GM12878 (cell line): ENCODE results near the gene DCLRE1C. TPM values are rescaled to one million over a fixed set of nuclear protein-coding genes. Genes with fewer than 3 reads are reported as not detected.

Experiments used
- SP1 ChIP-seq: IDR thresholded peaks from one replicate; pipeline ENCODE4 v1.6.1; 2011; ENCODE audit warnings: low read depth, low read length
- ZNF687 ChIP-seq: fragments of 450-650 bp; IDR thresholded peaks from 2 replicates; pipeline ENCODE4 v1.6.1; 2017; ENCODE audit warnings: mild to moderate bottlenecking, moderate library complexity
- polyA plus RNA-seq, 11 experiments: library from polyadenylated mRNA; depleted of rRNA in 4 of 11; unstranded in 6 of 11; stranded (reverse) in 5 of 11; fragments of >200 nt; fragmentation: Nextera tagmentation in 4 of 11; fragmentation: Illumina TruSeq in 1 of 11; extraction: Ambion mirVana in 4 of 11; extraction: Trizol in 1 of 11; gene quantifications; 1 replicate in 1 of 11; 2 replicates in 10 of 11; pipeline versions ENCODE4 v1.2.1 to v1.2.3, GENCODE V29; 2011 to 2016; ENCODE audit warnings: inconsistent platforms in 2 of 11, missing spikeins in 2 of 11, low read depth in 1 of 11
- total RNA-seq, 4 experiments: library from RNA; depleted of rRNA in 3 of 4; stranded (reverse); fragments of >200 nt in 3 of 4; fragmentation: Illumina TruSeq in 1 of 4; extraction: Trizol in 1 of 4; gene quantifications; 2 replicates each; pipeline versions ENCODE4 v1.2.1 to v1.2.3, GENCODE V29; 2013 to 2021

DCLRE1C gene
- total and polyA plus RNA-seq, 10 of the 15 experiments (the other 5 are each of a cell fraction or from before 2014, with no cell fraction given), result 15.7 to 43.4 (median 26.0) TPM

- no peak for TF ChIP-seq ZNF687
- TF ChIP-seq SP1, result no peak
Observed at GRCh38 chr10:14852236-14852635, 101.7 kb downstream of the DCLRE1C start (continued).

Other genes with a start within 250 kb of the DCLRE1C start
Only the 7 nearest of the 10 such genes appear.
- 0.98 and 1.9 TPM in 2 replicates for gene CDNF, start 116.1 kb downstream of the DCLRE1C start, total RNA-seq (2014; rRNA removed)
- gene CDNF, start 116.1 kb downstream of the DCLRE1C start, total RNA-seq (2014; rRNA removed; fragmentation: Illumina TruSeq; extraction: Trizol), result 1.0 and 1.2 TPM in 2 replicates
- 0.43 and 1.0 TPM in 2 replicates for gene CDNF, start 116.1 kb downstream of the DCLRE1C start, total RNA-seq (2021)
- 0.81 TPM in 2 replicates for gene CDNF, start 116.1 kb downstream of the DCLRE1C start, polyA plus RNA-seq (2011; rRNA removed)
- gene CDNF, start 116.1 kb downstream of the DCLRE1C start, polyA plus RNA-seq (2014; fragmentation: Illumina TruSeq; extraction: Trizol), result 0.73 and 2.3 TPM in 2 replicates
- gene CDNF, start 116.1 kb downstream of the DCLRE1C start, polyA plus RNA-seq (2014; fragmentation: Nextera tagmentation; extraction: Ambion mirVana), result under 1 TPM; 0.08 to 0.29 TPM
- 1.2 and 2.7 TPM in 2 replicates for gene CDNF, start 116.1 kb downstream of the DCLRE1C start, polyA plus RNA-seq (2014; rRNA removed)
- under 1 TPM; 0.48 to 0.54 TPM for gene CDNF, start 116.1 kb downstream of the DCLRE1C start, polyA plus RNA-seq (2016; fragmentation: Nextera tagmentation; extraction: Ambion mirVana)
- 28.0 and 30.9 TPM in 2 replicates for gene HSPA14, start 115.8 kb downstream of the DCLRE1C start, total RNA-seq (2014; rRNA removed)
- gene HSPA14, start 115.8 kb downstream of the DCLRE1C start, total RNA-seq (2014; rRNA removed; fragmentation: Illumina TruSeq; extraction: Trizol), result 32.9 and 35.5 TPM in 2 replicates
- gene HSPA14, start 115.8 kb downstream of the DCLRE1C start, total RNA-seq (2021), result 24.5 and 26.6 TPM in 2 replicates
- gene HSPA14, start 115.8 kb downstream of the DCLRE1C start, polyA plus RNA-seq (2011; rRNA removed), result 33.1 and 50.3 TPM in 2 replicates
- 31.3 and 34.6 TPM in 2 replicates for gene HSPA14, start 115.8 kb downstream of the DCLRE1C start, polyA plus RNA-seq (2014; fragmentation: Illumina TruSeq; extraction: Trizol)
- 10 to 100 TPM; 44.1 to 46.4 TPM for gene HSPA14, start 115.8 kb downstream of the DCLRE1C start, polyA plus RNA-seq (2014; fragmentation: Nextera tagmentation; extraction: Ambion mirVana)
- 27.3 and 32.3 TPM in 2 replicates for gene HSPA14, start 115.8 kb downstream of the DCLRE1C start, polyA plus RNA-seq (2014; rRNA removed)
- gene HSPA14, start 115.8 kb downstream of the DCLRE1C start, polyA plus RNA-seq (2016; fragmentation: Nextera tagmentation; extraction: Ambion mirVana), result 10 to 100 TPM; 53.1 to 56.1 TPM
- 22.8 and 27.9 TPM in 2 replicates for gene MSANTD7, start 115.8 kb downstream of the DCLRE1C start, total RNA-seq (2014; rRNA removed)
- gene MSANTD7, start 115.8 kb downstream of the DCLRE1C start, total RNA-seq (2014; rRNA removed; fragmentation: Illumina TruSeq; extraction: Trizol), result 19.3 and 19.7 TPM in 2 replicates
- gene MSANTD7, start 115.8 kb downstream of the DCLRE1C start, total RNA-seq (2021), result 20.1 and 20.6 TPM in 2 replicates
- gene MSANTD7, start 115.8 kb downstream of the DCLRE1C start, polyA plus RNA-seq (2011; rRNA removed), result 13.5 and 15.5 TPM in 2 replicates
- 18.9 and 19.3 TPM in 2 replicates for gene MSANTD7, start 115.8 kb downstream of the DCLRE1C start, polyA plus RNA-seq (2014; fragmentation: Illumina TruSeq; extraction: Trizol)
- 1 to 10 TPM; 3.5 to 4.5 TPM for gene MSANTD7, start 115.8 kb downstream of the DCLRE1C start, polyA plus RNA-seq (2014; fragmentation: Nextera tagmentation; extraction: Ambion mirVana)
- gene MSANTD7, start 115.8 kb downstream of the DCLRE1C start, polyA plus RNA-seq (2014; rRNA removed), result 13.5 and 14.0 TPM in 2 replicates
- 10 to 100 TPM; 17.8 to 19.1 TPM for gene MSANTD7, start 115.8 kb downstream of the DCLRE1C start, polyA plus RNA-seq (2016; fragmentation: Nextera tagmentation; extraction: Ambion mirVana)
- gene SUV39H2, start 75.2 kb downstream of the DCLRE1C start, total RNA-seq (2014; rRNA removed), result 24.3 and 27.6 TPM in 2 replicates
- 32.3 and 32.6 TPM in 2 replicates for gene SUV39H2, start 75.2 kb downstream of the DCLRE1C start, total RNA-seq (2014; rRNA removed; fragmentation: Illumina TruSeq; extraction: Trizol)
- 25.8 and 26.9 TPM in 2 replicates for gene SUV39H2, start 75.2 kb downstream of the DCLRE1C start, total RNA-seq (2021)
- 26.1 and 43.4 TPM in 2 replicates for gene SUV39H2, start 75.2 kb downstream of the DCLRE1C start, polyA plus RNA-seq (2011; rRNA removed)
- gene SUV39H2, start 75.2 kb downstream of the DCLRE1C start, polyA plus RNA-seq (2014; fragmentation: Illumina TruSeq; extraction: Trizol), result 41.1 and 45.0 TPM in 2 replicates
- 10 to 100 TPM; 26.5 to 40.3 TPM for gene SUV39H2, start 75.2 kb downstream of the DCLRE1C start, polyA plus RNA-seq (2014; fragmentation: Nextera tagmentation; extraction: Ambion mirVana)
- gene SUV39H2, start 75.2 kb downstream of the DCLRE1C start, polyA plus RNA-seq (2014; rRNA removed), result 17.9 and 27.4 TPM in 2 replicates
- 10 to 100 TPM; 33.7 to 36.4 TPM for gene SUV39H2, start 75.2 kb downstream of the DCLRE1C start, polyA plus RNA-seq (2016; fragmentation: Nextera tagmentation; extraction: Ambion mirVana)
- not detected in 2 replicates for gene MEIG1, start 5.3 kb upstream of the DCLRE1C start, total RNA-seq (2014; rRNA removed)
- 0.67 TPM in 1 of 2 replicates, not detected in the other for gene MEIG1, start 5.3 kb upstream of the DCLRE1C start, total RNA-seq (2014; rRNA removed; fragmentation: Illumina TruSeq; extraction: Trizol)
- not detected in 2 replicates for gene MEIG1, start 5.3 kb upstream of the DCLRE1C start, total RNA-seq (2021)
- 0.22 and 0.62 TPM in 2 replicates for gene MEIG1, start 5.3 kb upstream of the DCLRE1C start, polyA plus RNA-seq (2011; rRNA removed)
- gene MEIG1, start 5.3 kb upstream of the DCLRE1C start, polyA plus RNA-seq (2014; fragmentation: Illumina TruSeq; extraction: Trizol), result 0.13 TPM in 1 of 2 replicates, not detected in the other
- gene MEIG1, start 5.3 kb upstream of the DCLRE1C start, polyA plus RNA-seq (2014; fragmentation: Nextera tagmentation; extraction: Ambion mirVana), result under 1 TPM; 0.79 to 0.80 TPM
- 0.71 and 1.1 TPM in 2 replicates for gene MEIG1, start 5.3 kb upstream of the DCLRE1C start, polyA plus RNA-seq (2014; rRNA removed)
- 1 to 10 TPM; 1.8 to 1.9 TPM for gene MEIG1, start 5.3 kb upstream of the DCLRE1C start, polyA plus RNA-seq (2016; fragmentation: Nextera tagmentation; extraction: Ambion mirVana)
- gene OLAH, start 89.8 kb upstream of the DCLRE1C start, total RNA-seq (2014; rRNA removed), result 0.49 and 0.85 TPM in 2 replicates
- gene OLAH, start 89.8 kb upstream of the DCLRE1C start, total RNA-seq (2014; rRNA removed; fragmentation: Illumina TruSeq; extraction: Trizol), result 0.74 and 0.98 TPM in 2 replicates
- 0.56 and 0.59 TPM in 2 replicates for gene OLAH, start 89.8 kb upstream of the DCLRE1C start, total RNA-seq (2021)
- 1.4 and 2.0 TPM in 2 replicates for gene OLAH, start 89.8 kb upstream of the DCLRE1C start, polyA plus RNA-seq (2011; rRNA removed)
- gene OLAH, start 89.8 kb upstream of the DCLRE1C start, polyA plus RNA-seq (2014; fragmentation: Illumina TruSeq; extraction: Trizol), result 1.1 and 2.4 TPM in 2 replicates
- gene OLAH, start 89.8 kb upstream of the DCLRE1C start, polyA plus RNA-seq (2014; fragmentation: Nextera tagmentation; extraction: Ambion mirVana), result under 1 TPM; 0.10 to 0.44 TPM
- 0.38 and 0.52 TPM in 2 replicates for gene OLAH, start 89.8 kb upstream of the DCLRE1C start, polyA plus RNA-seq (2014; rRNA removed)
- gene OLAH, start 89.8 kb upstream of the DCLRE1C start, polyA plus RNA-seq (2016; fragmentation: Nextera tagmentation; extraction: Ambion mirVana), result under 1 TPM in 1 of 2 experiments, not detected in 1; 0.19 TPM
- 0.16 and 0.68 TPM in 2 replicates for gene ACBD7, start 134.7 kb upstream of the DCLRE1C start, total RNA-seq (2014; rRNA removed)
- gene ACBD7, start 134.7 kb upstream of the DCLRE1C start, total RNA-seq (2014; rRNA removed; fragmentation: Illumina TruSeq; extraction: Trizol), result 0.36 and 0.37 TPM in 2 replicates
- gene ACBD7, start 134.7 kb upstream of the DCLRE1C start, total RNA-seq (2021), result 0.27 and 0.74 TPM in 2 replicates
- 0.39 and 0.46 TPM in 2 replicates for gene ACBD7, start 134.7 kb upstream of the DCLRE1C start, polyA plus RNA-seq (2011; rRNA removed)
- 0.25 and 0.33 TPM in 2 replicates for gene ACBD7, start 134.7 kb upstream of the DCLRE1C start, polyA plus RNA-seq (2014; fragmentation: Illumina TruSeq; extraction: Trizol)
- under 1 TPM; 0.04 to 0.37 TPM for gene ACBD7, start 134.7 kb upstream of the DCLRE1C start, polyA plus RNA-seq (2014; fragmentation: Nextera tagmentation; extraction: Ambion mirVana)
- 0.28 and 0.35 TPM in 2 replicates for gene ACBD7, start 134.7 kb upstream of the DCLRE1C start, polyA plus RNA-seq (2014; rRNA removed)
- under 1 TPM; 0.24 to 0.42 TPM for gene ACBD7, start 134.7 kb upstream of the DCLRE1C start, polyA plus RNA-seq (2016; fragmentation: Nextera tagmentation; extraction: Ambion mirVana)